A549 (cell line): Measurements from ENCODE around the gene MYO1H. TPM values are rescaled to one million over a fixed set of nuclear protein-coding genes. Genes with fewer than 3 reads are reported as not detected.

Experiments used
- ATAC-seq, 2 experiments: fragments of 200-7000 bp in 1 of 2; fragments of >200 bp in 1 of 2; cut with Nextera tagmentation in 1 of 2; cut with Tn5 transposase in 1 of 2; 3 replicates each; pipeline versions ENCODE4 v1.8.0 to v1.9.1; 2018 to 2020; ENCODE audit warnings: mild to moderate bottlenecking in 1 of 2, moderate library complexity in 1 of 2
- CTCF ChIA-PET: fragments of 300-600 bp; sonication (Branson Sonifier 250); formaldehyde crosslinking; extraction: SDS; loops from one replicate; lab custom pipeline; 2021; ENCODE audit warnings: antibody characterized with exemption, inconsistent platforms; lab: Yijun Ruan, JAX
- POLR2A ChIA-PET: fragments of 350-600 bp; formaldehyde crosslinking; extraction: SDS; loops from one replicate; lab custom pipeline; 2021; ENCODE audit warnings: antibody characterized with exemption, inconsistent platforms; lab: Yijun Ruan, JAX
- DNase-seq, 2 experiments: peaks; one replicate each; pipeline versions ENCODE4 v3.0.0 to v3.0.0-alpha.2; 2011 to 2016; ENCODE audit warnings: low read depth in 1 of 2, low spot score in 1 of 2
- FAIRE-seq: peaks from 2 replicates; lab custom pipeline; 2011; peaks lifted over from hg19 to GRCh38; lab: Jason Lieb, UNC
- H3K27ac ChIP-seq, 2 experiments: fragments of >200 bp; sonication (Bioruptor Twin); formaldehyde crosslinking; 3 replicates each; pipeline ENCODE4 v1.5.1; 2016 to 2017
- H3K4me1 ChIP-seq: fragments of >200 bp; sonication (Bioruptor Twin); formaldehyde crosslinking; 3 replicates; pipeline ENCODE4 v1.6.1; 2016
- H3K4me2 ChIP-seq: fragments of >200 bp; sonication (Bioruptor Twin); formaldehyde crosslinking; 3 replicates; pipeline ENCODE4 v1.6.1; 2016
- H3K4me3 ChIP-seq: fragments of >200 bp; sonication (Bioruptor Twin); formaldehyde crosslinking; 3 replicates; pipeline ENCODE4 v1.5.1; 2016
- H3K9me3 ChIP-seq: fragments of >200 bp; sonication (Bioruptor Twin); formaldehyde crosslinking; 3 replicates; pipeline ENCODE4 v1.6.1; 2016
- CBX2 ChIP-seq: fragments of 200-600 bp; sonication (generic); IDR thresholded peaks from 2 replicates; pipeline ENCODE4 v1.6.1; 2016; ENCODE audit warnings: low read depth, mild to moderate bottlenecking, borderline replicate concordance
- CBX8 ChIP-seq: fragments of 200-600 bp; sonication (generic); IDR thresholded peaks from 2 replicates; pipeline ENCODE4 v1.6.1; 2016
- CEBPB ChIP-seq, 2 experiments: fragments of >200 bp in 1 of 2; sonication (Bioruptor Twin) in 1 of 2; formaldehyde crosslinking in 1 of 2; IDR thresholded peaks; 2 replicates each; pipeline ENCODE4 v1.6.1; 2012 to 2016
- CHD4 ChIP-seq: fragments of 200-600 bp; sonication (generic); IDR thresholded peaks from 2 replicates; pipeline ENCODE4 v1.6.1; 2016; ENCODE audit warnings: antibody characterized with exemption, mild to moderate bottlenecking, borderline replicate concordance
- E2F6 ChIP-seq: IDR thresholded peaks from 2 replicates; pipeline ENCODE4 v1.6.1; 2012; ENCODE audit warnings: low read depth, borderline replicate concordance
- EP300 ChIP-seq, 2 experiments: fragments of >200 bp; sonication (Bioruptor Twin); formaldehyde crosslinking; IDR thresholded peaks; 2 replicates in 1 of 2; 3 replicates in 1 of 2; pipeline ENCODE4 v1.6.1; 2016 to 2017
- GATA3 ChIP-seq: IDR thresholded peaks from 2 replicates; pipeline ENCODE4 v1.6.1; 2012; ENCODE audit warnings: borderline replicate concordance
- HDAC2 ChIP-seq: fragments of 200-600 bp; sonication (generic); IDR thresholded peaks from 2 replicates; pipeline ENCODE4 v1.6.1; 2016
- HOXB5 ChIP-seq: fragments of 250-450 bp; sonication (Bioruptor Pico); IDR thresholded peaks from 2 replicates; pipeline ENCODE4 v1.5.0; 2020; ENCODE audit warnings: mild to moderate bottlenecking, moderate library complexity
- MAX ChIP-seq: IDR thresholded peaks from 2 replicates; pipeline ENCODE4 v1.6.1; 2012
- MAZ ChIP-seq: fragments of 150-350 bp; IDR thresholded peaks from 2 replicates; pipeline ENCODE4 v1.6.1; 2014; ENCODE audit warnings: antibody characterized with exemption, low read depth, low read length, borderline replicate concordance
- RCOR1 ChIP-seq: fragments of 150-350 bp; IDR thresholded peaks from 2 replicates; pipeline ENCODE4 v1.6.1; 2014; ENCODE audit warnings: antibody characterized with exemption, low read length, low read depth
- REST ChIP-seq: fragments of 200-600 bp; sonication (generic); IDR thresholded peaks from 2 replicates; pipeline ENCODE4 v1.6.1; 2016; ENCODE audit warnings: antibody characterized with exemption, mild to moderate bottlenecking, moderate library complexity
- RFX5 ChIP-seq: fragments of 450-650 bp; IDR thresholded peaks from 2 replicates; pipeline ENCODE4 v1.7.1; 2014; ENCODE audit warnings: antibody characterized with exemption, mild to moderate bottlenecking, moderate library complexity
- RNF2 ChIP-seq: fragments of 200-600 bp; sonication (generic); IDR thresholded peaks from 2 replicates; pipeline ENCODE4 v1.6.1; 2016; ENCODE audit warnings: low read depth, mild to moderate bottlenecking, antibody characterized with exemption, moderate library complexity, borderline replicate concordance
- SMC3 ChIP-seq: fragments of >200 bp; sonication (Bioruptor Twin); formaldehyde crosslinking; IDR thresholded peaks from 3 replicates; pipeline ENCODE4 v1.6.1; 2018; ENCODE audit warnings: inconsistent platforms
- TFCP2L1 ChIP-seq: fragments of 250-450 bp; sonication (Bioruptor Pico); IDR thresholded peaks from 2 replicates; pipeline ENCODE4 v1.5.0; 2021; ENCODE audit warnings: mild to moderate bottlenecking
- TP53 ChIP-seq: fragments of 250-450 bp; sonication (Bioruptor Pico); IDR thresholded peaks from 2 replicates; pipeline ENCODE4 v1.5.0; 2021; ENCODE audit warnings: mild to moderate bottlenecking, moderate library complexity
- USF2 ChIP-seq: fragments of 450-650 bp; IDR thresholded peaks from 2 replicates; pipeline ENCODE4 v1.6.1; 2014; ENCODE audit warnings: antibody characterized with exemption
- ZSCAN20 ChIP-seq: fragments of 250-450 bp; sonication (Bioruptor Pico); IDR thresholded peaks from 2 replicates; pipeline ENCODE4 v1.8.0; 2022; ENCODE audit warnings: mild to moderate bottlenecking, moderate library complexity
- WGBS: methylation state at CpG from one replicate; pipeline ENCODE4 v1.1.6; 2017; ENCODE audit errors: missing lambda C conversion rate; 5-methylcytosine and 5-hydroxymethylcytosine counted together
- polyA plus RNA-seq, 4 experiments: library from polyadenylated mRNA; depleted of rRNA in 3 of 4; stranded (reverse); fragments of >200 nt; fragmentation: RNase III in 1 of 4; extraction: RNeasy Plus Mini Kit Qiagen cat#74134 plus additional on column Dnase treatment in 1 of 4; gene quantifications; 2 replicates in 3 of 4; 3 replicates in 1 of 4; pipeline ENCODE4 v1.2.3, GENCODE V29; 2011 to 2017
- TF ChIP-seq, protein P1 (sequence below): fragments of 150-350 bp; IDR thresholded peaks from 2 replicates; pipeline ENCODE4 v1.6.1; 2014; ENCODE audit warnings: low read depth, mild to moderate bottlenecking, low read length

Gene MYO1H
- polyA plus RNA-seq, 2 of the 4 experiments (the other 2 are of a cell fraction), result not detected

- H3K27ac ChIP-seq, result peak within 1 kb of the TSS; percentile 64 to 79
- H3K4me2 ChIP-seq, result peak within 1 kb of the TSS; percentile 99
- ChIA-PET CTCF (interaction anchor here (0.5 to 1.1 kb wide), 5 partner anchors 8 to 87 kb away, joined by 3 read pairs; no protein-coding TSS in a partner anchor), POLR2A (no interaction called here)
- FAIRE-seq (no peak), DNase-seq (peak in 1 of 2 experiments; percentile 43), ATAC-seq (peak; percentile 42 to 74; a peak in 3 of 6 replicates)
- TF ChIP-seq REST (peak; percentile 65; the same call in 1 of the 2 replicates), GATA3 (no peak), CBX2 (no peak), USF2 (no peak), RNF2 (0 out of 2 replicates have a peak, but pooled peaks have one; percentile 85), HOXB5 (CRISPR knock-in tag) (no peak), MAX (peak; percentile 60; the same call in 1 of the 2 replicates), ZSCAN20 (CRISPR knock-in tag) (no peak), RCOR1 (no peak), EP300 (IDR thresholded peaks at IDR 0.05) (no peak), CEBPB (IDR thresholded peaks at IDR 0.05) (no peak), MAZ (no peak), HDAC2 (no peak), E2F6 (peak; percentile 88), TP53 (CRISPR knock-in tag) (no peak), SMC3 (no peak), TFCP2L1 (no peak), CHD4 (no peak), CBX8 (peak; percentile 44; the same call in 1 of the 2 replicates), RFX5 (no peak)
- TF ChIP-seq, protein P1, sequence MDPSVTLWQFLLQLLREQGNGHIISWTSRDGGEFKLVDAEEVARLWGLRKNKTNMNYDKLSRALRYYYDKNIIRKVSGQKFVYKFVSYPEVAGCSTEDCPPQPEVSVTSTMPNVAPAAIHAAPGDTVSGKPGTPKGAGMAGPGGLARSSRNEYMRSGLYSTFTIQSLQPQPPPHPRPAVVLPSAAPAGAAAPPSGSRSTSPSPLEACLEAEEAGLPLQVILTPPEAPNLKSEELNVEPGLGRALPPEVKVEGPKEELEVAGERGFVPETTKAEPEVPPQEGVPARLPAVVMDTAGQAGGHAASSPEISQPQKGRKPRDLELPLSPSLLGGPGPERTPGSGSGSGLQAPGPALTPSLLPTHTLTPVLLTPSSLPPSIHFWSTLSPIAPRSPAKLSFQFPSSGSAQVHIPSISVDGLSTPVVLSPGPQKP, result no peak
- no peaks in the 10 kb centered on the region for H3K9me3 ChIP-seq
- H3K4me3 ChIP-seq, result peak within 1 kb of the TSS; percentile 59
- H3K4me1 ChIP-seq, result peaks cover 14% of the 10 kb centered on the region; the same call in 2 of the 3 replicates
- WGBS, result 16% methylated on average over 28 of the region's 43 CpGs
These were observed 38.9 kb upstream of the MYO1H start, which contains the start of gene FOXN4 for GRCh38 chr12:109308534-109309380. FOXN4 (minus strand) TSS chr12:109309284; CDS start chr12:109308321, 963 bp downstream.
